GM23248 (cell line): ENCODE measurements around the gene CPEB3. TPM values are rescaled to one million over a fixed set of nuclear protein-coding genes. Genes with fewer than 3 reads are reported as not detected.
A peak's percentile ranks its signal among the peaks of the same experiment; 100 is the strongest.
"Not testable (repeated sequence)": the region's sequence is repeated elsewhere in the genome, so short reads cannot be mapped to it uniquely, and the experiment has no call there.

ENCODE experiments used
- DNase-seq: peaks from one replicate; pipeline ENCODE4 v3.0.0-alpha.2; 2015
- H2AFZ ChIP-seq: fragments of 200-600 bp; sonication (generic); 2 replicates; pipeline ENCODE4 v1.6.1; 2016; ENCODE audit warnings: antibody characterized with exemption
- H3F3A ChIP-seq: fragments of 200-600 bp; sonication (generic); 2 replicates; pipeline ENCODE4 v1.6.1; 2016; ENCODE audit warnings: mild to moderate bottlenecking, antibody characterized with exemption, mixed run types; ENCODE audit not compliant: insufficient read depth
- H3K27ac ChIP-seq: fragments of 200-600 bp; sonication (generic); 2 replicates; pipeline ENCODE4 v1.5.1; 2016; ENCODE audit warnings: mild to moderate bottlenecking
- H3K27me3 ChIP-seq: fragments of 200-600 bp; sonication (generic); replicated peaks from 2 replicates; pipeline ENCODE4 v1.6.1; 2016; ENCODE audit warnings: mild to moderate bottlenecking; ENCODE audit not compliant: insufficient read depth
- H3K36me3 ChIP-seq: fragments of 200-600 bp; sonication (generic); 2 replicates; pipeline ENCODE4 v1.6.1; 2016; ENCODE audit warnings: low read depth, mild to moderate bottlenecking
- H3K4me1 ChIP-seq: fragments of 200-600 bp; sonication (generic); 2 replicates; pipeline ENCODE4 v1.6.1; 2016; ENCODE audit warnings: mild to moderate bottlenecking; ENCODE audit not compliant: insufficient read depth
- H3K4me2 ChIP-seq: fragments of 200-600 bp; sonication (generic); one replicate; pipeline ENCODE4 v1.6.1; 2016; ENCODE audit warnings: mild to moderate bottlenecking; ENCODE audit not compliant: unreplicated experiment
- H3K4me3 ChIP-seq: fragments of 200-600 bp; sonication (generic); 2 replicates; pipeline ENCODE4 v1.5.1; 2016; ENCODE audit warnings: mild to moderate bottlenecking
- H3K79me2 ChIP-seq: fragments of 200-600 bp; sonication (generic); 2 replicates; pipeline ENCODE4 v1.6.1; 2016; ENCODE audit warnings: mild to moderate bottlenecking; ENCODE audit not compliant: insufficient read depth
- H3K9ac ChIP-seq: fragments of 200-600 bp; sonication (generic); 2 replicates; pipeline ENCODE4 v1.6.1; 2016; ENCODE audit warnings: mild to moderate bottlenecking
- H3K9me2 ChIP-seq: fragments of 200-600 bp; sonication (generic); 2 replicates; pipeline ENCODE4 v1.6.1; 2016; ENCODE audit warnings: mixed run types, mild to moderate bottlenecking, moderate library complexity; ENCODE audit not compliant: insufficient read depth
- H3K9me3 ChIP-seq: fragments of 200-600 bp; sonication (generic); one replicate; pipeline ENCODE4 v1.6.1; 2017; ENCODE audit warnings: low read depth
- H4K20me1 ChIP-seq: fragments of 200-600 bp; sonication (generic); 2 replicates; pipeline ENCODE4 v1.6.0; 2016; ENCODE audit not compliant: insufficient read depth
- EZH2 ChIP-seq: fragments of 200-600 bp; sonication (generic); IDR thresholded peaks from 2 replicates; pipeline ENCODE4 v1.6.1; 2018; ENCODE audit warnings: antibody characterized with exemption, mild to moderate bottlenecking; ENCODE audit not compliant: insufficient read depth, poor library complexity, severe bottlenecking
- EZH2phosphoT487 ChIP-seq: fragments of 200-600 bp; sonication (generic); IDR thresholded peaks from 2 replicates; pipeline ENCODE4 v1.6.1; 2018; ENCODE audit warnings: antibody characterized with exemption, moderate library complexity, mild to moderate bottlenecking, low read depth; ENCODE audit not compliant: insufficient read depth
- WGBS, 2 experiments: methylation state at CpG; one replicate each; pipeline ENCODE4 v1.1.6; 2015 to 2017; ENCODE audit warnings: low lambda C conversion rate in 2 of 2, low coverage in 1 of 2; ENCODE audit errors: missing lambda C conversion rate in 2 of 2; 5-methylcytosine and 5-hydroxymethylcytosine counted together
- in situ Hi-C: fragments of 300-500 bp; cut with MboI; formaldehyde crosslinking; loops from 2 replicates; pipeline ENCODE4 v1.15.0; 2020
- polyA plus RNA-seq: library from polyadenylated mRNA; unstranded; fragments of >200 nt; fragmentation: Nextera tagmentation; extraction: Ambion mirVana; gene quantifications from 2 replicates; pipeline ENCODE4 v1.2.1, GENCODE V29; 2016
- total RNA-seq: library from RNA; depleted of rRNA; stranded (reverse); fragments of >200 nt; shearing (Covaris generic); gene quantifications from 2 replicates; pipeline ENCODE4 v1.2.3, GENCODE V29; 2014

The CPEB3 gene
- total and polyA plus RNA-seq, 2 experiments from 2014 or later = 0.60 to 1.1 TPM

GRCh38 chr10:92238054-92238585 lies 52.8 kb downstream of the CPEB3 start:
- no peak for TF ChIP-seq EZH2
- H3K9me3 ChIP-seq = no peaks in the 10 kb centered on the region
- H3K27me3 ChIP-seq = no peaks in the 10 kb centered on the region
- H4K20me1 ChIP-seq = no peaks in the 10 kb centered on the region
- DNase-seq = no peak
- H3K4me1 ChIP-seq = peaks cover 18% of the 10 kb centered on the region
- H3K36me3 ChIP-seq = no peaks in the 10 kb centered on the region
- 0 out of 2 replicates have a peak overlapping the region, but pooled peaks have one; percentile 99 for H2AFZ ChIP-seq
- H3K4me3 ChIP-seq = peak overlapping the region; percentile 97
- no peak overlapping the region for H3K4me2 ChIP-seq
- no peaks in the 10 kb centered on the region for H3K9me2 ChIP-seq
- in situ Hi-C loops = no loop called here
- no peak overlapping the region for H3K9ac ChIP-seq
- no peaks in the 10 kb centered on the region for H3K79me2 ChIP-seq
- H3F3A ChIP-seq = peaks cover 29% of the 10 kb centered on the region
- H3K27ac ChIP-seq = 0 out of 2 replicates have a peak overlapping the region, but pooled peaks have one; percentile 18
- WGBS, 2 experiments = 95 to 99% methylated on average over 3 of the region's 3 CpGs

GRCh38 chr10:92231196-92231595 lies 59.7 kb downstream of the CPEB3 start:
- Histone ChIP-seq H3K36me3 (no peaks in the 10 kb centered on the region), H2AFZ (no peak overlapping the region), H3K4me2 (no peak overlapping the region), H3K4me1 (no peaks in the 10 kb centered on the region), H3K9me3 (no peaks in the 10 kb centered on the region), H3F3A (no peaks in the 10 kb centered on the region), H3K79me2 (no peaks in the 10 kb centered on the region), H3K27ac (no peak overlapping the region), H3K9ac (no peak overlapping the region), H3K4me3 (no peak overlapping the region), H4K20me1 (no peaks in the 10 kb centered on the region; the same call in 1 of the 2 replicates), H3K27me3 (no peaks in the 10 kb centered on the region), H3K9me2 (no peaks in the 10 kb centered on the region)
- TF ChIP-seq EZH2 (no peak), EZH2phosphoT487 (no peak)
- DNase-seq = no peak
- in situ Hi-C loops = no loop called here
- 92 to 96% methylated on average over 1 of the region's 1 CpG for WGBS, 2 experiments

- peak; percentile 87 for DNase-seq
- H3F3A ChIP-seq = peaks cover 19% of the 10 kb centered on the region; the same call in 1 of the 2 replicates
- peak overlapping the region; percentile 33 for H3K27ac ChIP-seq
- H3K79me2 ChIP-seq = no peaks in the 10 kb centered on the region
- H3K9ac ChIP-seq = no peak overlapping the region
- H3K27me3 ChIP-seq = no peaks in the 10 kb centered on the region
- H2AFZ ChIP-seq = no peak overlapping the region
- no peaks in the 10 kb centered on the region for H3K9me3 ChIP-seq
- TF ChIP-seq EZH2phosphoT487 (no peak), EZH2 (no peak)
- H4K20me1 ChIP-seq = no peaks in the 10 kb centered on the region; the same call in 1 of the 2 replicates
- no peak overlapping the region for H3K4me3 ChIP-seq
- H3K9me2 ChIP-seq = no peaks in the 10 kb centered on the region
- WGBS, 2 experiments = 4% methylated on average over 1 of the region's 1 CpG
- no peaks in the 10 kb centered on the region for H3K36me3 ChIP-seq
- H3K4me1 ChIP-seq = peaks cover 12% of the 10 kb centered on the region
- in situ Hi-C loops = no loop called here
- H3K4me2 ChIP-seq = peak overlapping the region; percentile 51
Measured at GRCh38 chr10:92222603-92223262, 68.1 kb downstream of the CPEB3 start.

GRCh38 chr10:92219559-92219958 lies 71.3 kb downstream of the CPEB3 start:
- no peak overlapping the region for H2AFZ ChIP-seq
- no peaks in the 10 kb centered on the region for H3K27me3 ChIP-seq
- TF ChIP-seq EZH2phosphoT487 (no peak), EZH2 (no peak)
- in situ Hi-C loops = no loop called here
- DNase-seq = no peak
- H3F3A ChIP-seq = peaks cover 19% of the 10 kb centered on the region; the same call in 1 of the 2 replicates
- H3K4me3 ChIP-seq = no peak overlapping the region
- H3K9ac ChIP-seq = no peak overlapping the region
- no peaks in the 10 kb centered on the region for H4K20me1 ChIP-seq
- no peak overlapping the region for H3K4me2 ChIP-seq
- 86 to 89% methylated on average over 6 of the region's 6 CpGs for WGBS, 2 experiments
- H3K4me1 ChIP-seq = peaks cover 12% of the 10 kb centered on the region
- H3K9me3 ChIP-seq = no peaks in the 10 kb centered on the region
- H3K79me2 ChIP-seq = no peaks in the 10 kb centered on the region
- H3K36me3 ChIP-seq = no peaks in the 10 kb centered on the region
- H3K27ac ChIP-seq = no peak overlapping the region
- H3K9me2 ChIP-seq = no peaks in the 10 kb centered on the region

GRCh38 chr10:92218569-92218968 lies 72.3 kb downstream of the CPEB3 start:
- Histone ChIP-seq H3K9me3 (no peaks in the 10 kb centered on the region), H4K20me1 (no peaks in the 10 kb centered on the region), H3K9me2 (no peaks in the 10 kb centered on the region), H3K4me3 (no peak overlapping the region), H2AFZ (no peak overlapping the region), H3F3A (peaks cover 14% of the 10 kb centered on the region; the same call in 1 of the 2 replicates), H3K36me3 (no peaks in the 10 kb centered on the region), H3K4me2 (no peak overlapping the region), H3K9ac (no peak overlapping the region), H3K4me1 (peaks cover 12% of the 10 kb centered on the region), H3K79me2 (no peaks in the 10 kb centered on the region), H3K27me3 (no peaks in the 10 kb centered on the region), H3K27ac (no peak overlapping the region)
- no peak for DNase-seq
- 96 to 98% methylated on average over 3 of the region's 3 CpGs for WGBS, 2 experiments
- TF ChIP-seq EZH2phosphoT487 = no peak
- in situ Hi-C loops = no loop called here

GRCh38 chr10:92216608-92217007 lies 74.3 kb downstream of the CPEB3 start:
- H3K27ac ChIP-seq, in situ Hi-C loops, DNase-seq, H3K4me2 ChIP-seq, H3K36me3 ChIP-seq, H4K20me1 ChIP-seq, H3K4me1 ChIP-seq, H3K27me3 ChIP-seq, H3K9ac ChIP-seq, H3K4me3 ChIP-seq, H3K79me2 ChIP-seq, H3K9me2 ChIP-seq, H3K9me3 ChIP-seq, H2AFZ ChIP-seq, H3F3A ChIP-seq: not testable (repeated sequence)
- WGBS, 2 experiments = 92 to 93% methylated on average over 12 of the region's 12 CpGs

GRCh38 chr10:92215222-92215621 lies 75.7 kb downstream of the CPEB3 start:
- H2AFZ ChIP-seq, H3K27ac ChIP-seq, H3K9me3 ChIP-seq, in situ Hi-C loops, H3K79me2 ChIP-seq, H3F3A ChIP-seq, H4K20me1 ChIP-seq, H3K4me2 ChIP-seq, H3K4me3 ChIP-seq, H3K9me2 ChIP-seq, DNase-seq, H3K27me3 ChIP-seq, H3K4me1 ChIP-seq, H3K36me3 ChIP-seq, H3K9ac ChIP-seq: not testable (repeated sequence)
- WGBS, 2 experiments = 93 to 96% methylated on average over 9 of the region's 9 CpGs
